Fibroblast of villous mesenchyme (primary cell): ENCODE results near the gene PTGR1. TPM values are rescaled to one million over a fixed set of nuclear protein-coding genes. Genes with fewer than 3 reads are reported as not detected.
A peak's percentile ranks its signal among the peaks of the same experiment; 100 is the strongest.
"Not testable (repeated sequence)": the region's sequence is repeated elsewhere in the genome, so short reads cannot be mapped to it uniquely, and the experiment has no call there.

ENCODE experiments used
- DNase-seq: peaks from one replicate; pipeline ENCODE4 v3.0.0-alpha.2; 2010; ENCODE audit warnings: low read depth
- H3K4me3 ChIP-seq: 2 replicates; pipeline ENCODE4 v1.5.1; 2011; ENCODE audit warnings: low read depth, mild to moderate bottlenecking, low read length
- total RNA-seq: library from RNA; depleted of rRNA; stranded (reverse); fragments of >200 nt; gene quantifications from 2 replicates; pipeline ENCODE4 v1.2.3, GENCODE V29; 2012
- TF ChIP-seq, protein P1 (sequence below): IDR thresholded peaks from 2 replicates; pipeline ENCODE4 v1.5.1; 2012; ENCODE audit warnings: low read depth, mild to moderate bottlenecking, low read length; ENCODE audit not compliant: insufficient read depth

The PTGR1 gene
- total RNA-seq, 1 donor: 116 TPM

DNA sequence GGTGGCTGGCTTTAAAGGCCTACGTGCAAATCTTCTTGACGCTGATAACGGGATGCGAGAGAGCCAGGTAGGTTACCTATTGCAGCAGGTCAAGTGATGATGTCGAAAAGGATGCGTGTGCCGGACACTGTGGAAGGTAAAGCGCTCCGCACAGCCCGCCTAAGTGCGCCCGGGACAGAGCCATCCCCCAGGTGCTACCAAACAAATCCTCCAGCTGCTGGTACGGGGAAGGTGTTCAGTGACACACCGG, 31.4 kb upstream of the PTGR1 start:
- no peak for DNase-seq
- H3K4me3 ChIP-seq: peak overlapping the region; percentile 93
- TF ChIP-seq, protein P1, sequence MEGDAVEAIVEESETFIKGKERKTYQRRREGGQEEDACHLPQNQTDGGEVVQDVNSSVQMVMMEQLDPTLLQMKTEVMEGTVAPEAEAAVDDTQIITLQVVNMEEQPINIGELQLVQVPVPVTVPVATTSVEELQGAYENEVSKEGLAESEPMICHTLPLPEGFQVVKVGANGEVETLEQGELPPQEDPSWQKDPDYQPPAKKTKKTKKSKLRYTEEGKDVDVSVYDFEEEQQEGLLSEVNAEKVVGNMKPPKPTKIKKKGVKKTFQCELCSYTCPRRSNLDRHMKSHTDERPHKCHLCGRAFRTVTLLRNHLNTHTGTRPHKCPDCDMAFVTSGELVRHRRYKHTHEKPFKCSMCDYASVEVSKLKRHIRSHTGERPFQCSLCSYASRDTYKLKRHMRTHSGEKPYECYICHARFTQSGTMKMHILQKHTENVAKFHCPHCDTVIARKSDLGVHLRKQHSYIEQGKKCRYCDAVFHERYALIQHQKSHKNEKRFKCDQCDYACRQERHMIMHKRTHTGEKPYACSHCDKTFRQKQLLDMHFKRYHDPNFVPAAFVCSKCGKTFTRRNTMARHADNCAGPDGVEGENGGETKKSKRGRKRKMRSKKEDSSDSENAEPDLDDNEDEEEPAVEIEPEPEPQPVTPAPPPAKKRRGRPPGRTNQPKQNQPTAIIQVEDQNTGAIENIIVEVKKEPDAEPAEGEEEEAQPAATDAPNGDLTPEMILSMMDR: no peak

DNA sequence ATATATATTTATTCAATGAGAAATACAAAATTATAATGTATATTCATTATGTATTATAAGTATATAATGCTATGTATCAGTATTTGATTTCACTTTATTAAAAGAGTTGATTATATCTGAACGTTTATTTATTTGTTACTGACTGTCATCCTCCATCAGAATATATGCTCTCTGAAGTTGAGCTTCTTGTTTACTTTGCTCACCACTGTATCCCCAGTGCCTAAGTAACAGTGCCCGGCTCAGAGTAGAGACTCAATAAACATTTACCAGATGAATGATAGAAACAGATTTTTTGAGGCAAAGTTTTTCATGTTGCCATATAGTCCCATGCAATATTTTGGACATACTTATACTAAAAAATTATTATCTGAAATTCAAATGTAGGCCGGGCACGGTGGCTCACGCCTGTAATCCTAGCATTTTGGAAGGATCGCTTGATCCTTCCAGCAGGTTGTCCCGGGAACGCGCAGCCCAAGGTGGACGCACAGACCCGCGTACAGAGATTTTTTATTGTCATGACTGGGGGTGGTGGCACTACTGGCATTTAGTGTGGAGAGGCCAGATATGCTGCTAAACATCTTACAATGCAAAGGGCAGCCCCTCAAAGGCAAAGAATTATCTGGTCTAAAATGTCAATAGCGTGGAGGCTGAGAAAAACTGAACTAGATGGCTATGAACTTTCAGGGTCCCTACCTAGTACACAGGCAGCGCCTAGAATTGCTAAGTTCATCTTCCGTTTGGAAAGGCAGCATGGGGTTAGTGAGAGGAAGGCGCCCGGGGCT, 30.9 kb upstream of the PTGR1 start:
- peak overlapping the region; percentile 93 for H3K4me3 ChIP-seq
- TF ChIP-seq, protein P1: no peak

DNA sequence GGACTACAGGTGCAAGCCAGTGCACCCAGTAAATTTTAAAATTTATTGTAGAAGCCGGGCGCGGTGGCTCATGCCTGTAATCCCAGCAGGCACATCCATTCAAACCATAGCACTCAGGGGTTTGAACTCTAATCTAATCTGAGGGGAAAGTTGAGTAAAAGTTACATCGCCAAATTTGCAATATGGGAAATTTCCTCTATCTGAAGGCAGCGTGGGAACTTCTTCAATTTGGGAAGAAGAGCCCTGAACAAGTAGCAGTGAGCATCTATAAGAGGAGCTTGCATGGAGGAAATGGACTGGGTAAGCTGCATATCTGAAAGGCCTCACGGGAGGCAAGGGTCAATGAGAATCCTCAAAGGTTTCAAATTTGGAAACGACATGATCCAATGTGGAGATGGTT, 29.0 kb upstream of the PTGR1 start:
- no peak for DNase-seq
- TF ChIP-seq, protein P1: no peak

More for the DNA sequence above, 30.9 kb upstream of the PTGR1 start:
- DNase-seq: no peak

DNA sequence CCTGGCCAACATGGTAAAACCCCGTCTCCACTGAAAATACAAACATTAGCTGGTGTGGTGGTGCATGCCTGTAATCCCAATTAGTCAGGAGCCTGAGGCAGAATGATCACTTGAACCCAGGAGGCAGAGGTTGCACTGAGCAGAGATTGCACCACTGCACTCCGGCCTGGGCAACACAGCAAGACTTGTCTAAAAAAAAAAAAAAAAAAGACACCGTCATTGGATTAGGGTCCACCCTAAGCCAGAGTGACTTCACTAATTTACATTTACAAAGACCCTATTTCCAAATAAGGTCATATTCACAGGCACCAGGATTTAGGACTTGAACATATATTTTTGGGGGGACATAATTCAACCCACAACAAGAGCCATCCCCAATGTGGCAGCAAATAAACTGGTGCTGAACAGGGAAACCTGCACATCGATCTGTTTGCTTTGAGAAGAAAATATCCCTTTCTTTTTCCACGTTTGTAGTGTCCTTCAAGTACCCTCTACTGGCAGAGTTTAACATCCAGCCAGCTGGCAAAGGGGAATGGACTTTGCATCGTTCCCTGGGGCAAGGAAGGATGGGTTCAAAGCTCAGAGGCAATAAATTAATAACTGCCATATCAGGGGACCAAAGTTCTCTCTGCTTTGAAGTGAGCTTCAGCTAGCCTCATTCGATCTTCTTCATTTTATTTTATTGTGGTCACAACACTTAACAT, 28.0 kb upstream of the PTGR1 start:
- H3K4me3 ChIP-seq: no peak overlapping the region
- no peak for DNase-seq
- TF ChIP-seq, protein P1: no peak

More for the DNA sequence above, 29.0 kb upstream of the PTGR1 start:
- no peak overlapping the region for H3K4me3 ChIP-seq

DNA sequence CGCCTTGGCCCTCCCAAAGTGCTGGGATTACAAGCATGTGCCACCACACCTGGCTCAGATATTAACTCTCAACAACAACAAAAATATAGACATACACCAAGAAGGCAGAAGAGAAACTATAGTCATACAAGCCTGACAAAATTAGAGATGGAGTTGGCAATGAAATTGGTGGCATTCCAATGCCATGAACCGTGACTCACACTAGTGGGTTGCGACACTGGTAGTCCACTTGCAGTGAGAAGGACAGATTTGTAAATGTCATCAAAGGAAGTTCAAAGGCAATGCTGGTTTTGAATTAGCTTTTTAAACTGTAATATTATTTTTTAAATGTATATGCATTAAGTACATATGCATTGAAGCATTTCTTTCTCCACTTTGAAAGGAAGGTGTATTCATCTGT, 23.2 kb upstream of the PTGR1 start:
- DNase-seq: peak; percentile 75
- TF ChIP-seq, protein P1: no peak

DNA sequence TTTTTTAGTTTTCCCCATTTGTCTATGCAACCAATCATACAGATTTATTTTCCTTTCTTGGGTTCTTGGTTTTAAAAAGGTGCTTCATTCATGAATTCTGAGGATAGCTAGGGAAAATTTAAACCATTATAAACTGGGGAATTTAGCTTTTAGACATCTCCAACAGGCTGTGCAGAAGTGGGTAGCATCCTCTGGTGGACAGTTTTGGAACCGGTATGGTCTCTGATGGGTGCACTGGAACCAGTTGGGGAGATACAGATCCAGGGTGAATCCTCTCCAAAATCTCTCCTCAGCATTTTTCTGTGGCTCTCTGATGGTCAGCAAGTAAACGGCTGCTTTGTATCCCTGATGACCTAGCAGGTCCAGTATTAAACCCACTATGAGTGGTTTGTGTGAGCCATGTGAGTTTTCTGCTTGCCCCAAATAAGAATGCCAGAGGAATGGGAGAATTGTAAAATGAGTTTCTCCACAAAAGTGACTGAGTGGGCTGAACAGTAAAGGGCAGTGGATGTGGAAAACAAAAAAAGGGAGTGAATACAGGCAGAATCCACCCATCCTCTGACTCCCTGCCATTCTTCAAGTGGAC, 22.5 kb upstream of the PTGR1 start:
- DNase-seq: peak; percentile 70
- TF ChIP-seq, protein P1: peak; percentile 100
- H3K4me3 ChIP-seq: no peak overlapping the region

More for the DNA sequence above, 23.2 kb upstream of the PTGR1 start:
- H3K4me3 ChIP-seq: no peak overlapping the region

DNA sequence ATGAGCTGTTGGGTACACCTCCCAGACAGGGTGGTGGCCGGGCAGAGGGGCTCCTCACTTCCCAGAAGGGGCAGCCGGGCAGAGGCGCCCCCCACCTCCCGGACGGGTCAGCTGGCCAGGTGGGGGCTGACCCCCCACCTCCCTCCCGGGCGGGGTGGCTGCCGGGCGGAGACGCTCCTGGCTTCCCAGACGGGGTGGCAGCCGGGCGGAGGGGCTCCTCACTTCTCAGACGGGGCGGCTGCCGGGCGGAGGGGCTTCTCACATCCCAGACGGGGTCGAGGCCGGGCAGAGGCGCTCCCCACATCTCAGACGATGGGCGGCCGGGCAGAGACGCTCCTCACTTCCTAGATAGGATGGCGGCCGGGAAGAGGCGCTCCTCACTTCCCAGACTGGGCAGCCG, 17.9 kb upstream of the PTGR1 start:
- not testable (repeated sequence) for H3K4me3 ChIP-seq, DNase-seq
